ENCODE measurements around the gene GREB1L.

GREB1L gene

DNA sequence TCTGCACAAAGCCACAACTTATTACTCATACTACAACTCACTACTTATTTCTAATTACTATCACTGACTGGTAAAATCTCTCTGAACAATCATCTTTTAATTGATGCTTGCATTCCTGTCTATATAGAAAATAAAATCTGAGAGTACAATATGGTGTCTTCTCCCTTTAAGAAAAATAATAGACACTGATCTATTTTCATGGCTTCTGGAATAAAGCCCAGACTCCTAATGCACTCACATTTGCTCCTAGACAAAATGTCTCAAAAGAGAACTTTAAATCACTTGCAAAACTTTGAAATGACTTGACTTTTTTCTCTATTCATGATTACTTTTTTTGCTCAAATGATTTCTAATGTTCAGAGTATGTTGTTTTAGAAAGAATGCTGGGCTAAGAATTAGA, 329.7 kb downstream of the GREB1L start:
- TF ChIP-seq, protein P1, sequence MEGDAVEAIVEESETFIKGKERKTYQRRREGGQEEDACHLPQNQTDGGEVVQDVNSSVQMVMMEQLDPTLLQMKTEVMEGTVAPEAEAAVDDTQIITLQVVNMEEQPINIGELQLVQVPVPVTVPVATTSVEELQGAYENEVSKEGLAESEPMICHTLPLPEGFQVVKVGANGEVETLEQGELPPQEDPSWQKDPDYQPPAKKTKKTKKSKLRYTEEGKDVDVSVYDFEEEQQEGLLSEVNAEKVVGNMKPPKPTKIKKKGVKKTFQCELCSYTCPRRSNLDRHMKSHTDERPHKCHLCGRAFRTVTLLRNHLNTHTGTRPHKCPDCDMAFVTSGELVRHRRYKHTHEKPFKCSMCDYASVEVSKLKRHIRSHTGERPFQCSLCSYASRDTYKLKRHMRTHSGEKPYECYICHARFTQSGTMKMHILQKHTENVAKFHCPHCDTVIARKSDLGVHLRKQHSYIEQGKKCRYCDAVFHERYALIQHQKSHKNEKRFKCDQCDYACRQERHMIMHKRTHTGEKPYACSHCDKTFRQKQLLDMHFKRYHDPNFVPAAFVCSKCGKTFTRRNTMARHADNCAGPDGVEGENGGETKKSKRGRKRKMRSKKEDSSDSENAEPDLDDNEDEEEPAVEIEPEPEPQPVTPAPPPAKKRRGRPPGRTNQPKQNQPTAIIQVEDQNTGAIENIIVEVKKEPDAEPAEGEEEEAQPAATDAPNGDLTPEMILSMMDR (IDR thresholded peaks at IDR 0.05; ENCODE audit: insufficient read depth, missing control alignments), result no peak
- FAIRE-seq (no peak), DNase-seq (ENCODE audit: insufficient read length, low spot score) (no peak)

Data from D721Med (cell line).